Measurements from ENCODE around the gene GATAD2B.

DNA sequence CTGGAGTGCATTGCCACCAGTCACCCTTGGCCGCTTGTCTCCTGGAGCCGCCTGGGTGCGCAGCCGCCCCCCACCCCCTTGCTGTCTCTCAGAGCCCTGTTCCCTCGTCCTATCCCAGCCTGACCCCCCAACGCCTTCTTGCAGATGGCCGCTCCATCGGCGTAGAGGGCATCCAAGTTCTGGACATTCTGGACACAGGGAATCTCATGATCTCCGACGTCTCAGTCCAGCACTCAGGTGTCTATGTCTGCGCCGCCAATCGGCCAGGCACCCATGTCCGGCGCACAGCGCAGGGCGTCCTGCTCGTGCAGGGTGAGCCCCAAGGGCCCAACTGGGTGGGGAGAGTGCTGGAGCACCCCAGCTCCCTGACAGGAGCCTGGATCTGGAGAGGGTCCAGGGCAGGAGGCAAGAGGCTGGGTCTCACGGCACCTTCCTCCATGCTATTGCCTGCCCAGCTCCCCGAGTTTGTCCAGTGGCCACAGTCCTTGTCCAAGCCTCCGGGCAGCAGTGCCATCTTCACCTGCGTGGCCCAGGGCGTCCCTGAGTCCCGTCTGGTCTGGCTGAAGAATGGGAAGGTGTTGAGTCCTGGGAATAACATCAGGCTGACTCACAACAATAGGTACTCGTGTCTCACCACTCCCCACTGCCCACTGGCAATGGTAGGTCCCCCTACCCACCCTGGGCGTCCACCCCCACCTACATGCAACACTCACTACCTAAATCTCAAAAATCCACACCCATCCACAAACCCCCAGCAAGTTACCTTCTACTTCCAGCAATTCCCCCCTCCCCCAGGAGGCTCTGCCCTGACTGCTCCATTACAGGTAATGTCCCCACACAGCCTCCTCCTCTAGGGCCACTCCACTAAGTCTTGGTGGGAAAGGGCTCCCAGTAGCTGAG lies 123.0 kb downstream of the GATAD2B start:
- TF ChIP-seq POLR2AphosphoS5 (IDR thresholded peaks at IDR 0.05; ENCODE audit: low read depth, low read length) (no peak), SIN3A (IDR thresholded peaks at IDR 0.05; ENCODE audit: borderline replicate concordance, insufficient read depth, low read length) (no peak)

Measured in PFSK-1 (cell line).